Endodermal cell (in vitro differentiated cells): ENCODE measurements around the gene HID1. TPM values are rescaled to one million over a fixed set of nuclear protein-coding genes. Genes with fewer than 3 reads are reported as not detected.

Experiments used
- DNase-seq: peaks from one replicate; pipeline ENCODE4 v3.0.0-alpha.2; 2017
- H3K27ac ChIP-seq: 2 replicates; pipeline ENCODE4 v1.5.1; 2013; ENCODE audit warnings: mild to moderate bottlenecking, low read depth, low read length, moderate library complexity
- H3K27me3 ChIP-seq: 2 replicates; pipeline ENCODE4 v1.6.1; 2013; ENCODE audit warnings: mild to moderate bottlenecking, low read length, moderate library complexity; ENCODE audit not compliant: insufficient read depth, control insufficient read depth, poor library complexity, severe bottlenecking
- H3K36me3 ChIP-seq: 2 replicates; pipeline ENCODE4 v1.7.0; 2013; ENCODE audit warnings: mild to moderate bottlenecking, low read length, moderate library complexity; ENCODE audit not compliant: control insufficient read depth, insufficient read depth
- H3K4me1 ChIP-seq: one replicate; pipeline ENCODE4 v1.7.0; 2013; ENCODE audit warnings: low read length; ENCODE audit not compliant: control insufficient read depth, insufficient read depth
- H3K4me3 ChIP-seq: 2 replicates; pipeline ENCODE4 v1.5.1; 2013; ENCODE audit warnings: mild to moderate bottlenecking, low read length, moderate library complexity
- H3K9ac ChIP-seq: 2 replicates; pipeline ENCODE4 v1.6.1; 2013; ENCODE audit warnings: mild to moderate bottlenecking, low read length, moderate library complexity; ENCODE audit not compliant: poor library complexity, severe bottlenecking; ENCODE audit errors: extremely low read depth
- H3K9me3 ChIP-seq: 2 replicates; pipeline ENCODE4 v1.6.1; 2013; ENCODE audit warnings: mild to moderate bottlenecking, low read length, moderate library complexity; ENCODE audit not compliant: control insufficient read depth
- H3K27ac Mint-ChIP-seq: 2 replicates; pipeline ENCODE4 v1.8.0; 2020; ENCODE audit warnings: mixed read lengths
- H3K27me3 Mint-ChIP-seq: 2 replicates; pipeline ENCODE4 v1.8.0; 2021; ENCODE audit warnings: mild to moderate bottlenecking, mixed read lengths; ENCODE audit not compliant: insufficient read depth
- H3K36me3 Mint-ChIP-seq: 2 replicates; pipeline ENCODE4 v1.8.0; 2020; ENCODE audit warnings: low read depth, mixed read lengths
- H3K4me1 Mint-ChIP-seq: 2 replicates; pipeline ENCODE4 v1.8.0; 2020; ENCODE audit warnings: mixed read lengths
- H3K4me3 Mint-ChIP-seq: 2 replicates; pipeline ENCODE4 v1.8.0; 2020; ENCODE audit warnings: mild to moderate bottlenecking, moderate library complexity, mixed read lengths
- H3K9me3 Mint-ChIP-seq: 2 replicates; pipeline ENCODE4 v1.8.0; 2020; ENCODE audit warnings: mild to moderate bottlenecking, mixed read lengths
- WGBS, 2 experiments: methylation state at CpG; one replicate each; pipeline versions ENCODE4 v1.1.5 to v1.1.7; 2013; ENCODE audit warnings: missing lambda C conversion rate in 2 of 2, mixed read lengths in 1 of 2; ENCODE audit not compliant: insufficient coverage in 1 of 2, insufficient read length in 1 of 2; 5-methylcytosine and 5-hydroxymethylcytosine counted together
- total RNA-seq, 2 donors: library from RNA; stranded (reverse); fragmentation: NEBNext Ultra II Directional in 1 of 2; extraction: Animal tissue kit (Norgen Biotek cat#: 25700) in 1 of 2; gene quantifications; 2 replicates in 1 of 2; 3 replicates in 1 of 2; pipeline ENCODE4 v1.2.1, GENCODE V29; 2021
- TF ChIP-seq, protein P1 (sequence below): fragments of 200-600 bp; sonication (generic); conservative IDR thresholded peaks from 2 replicates; pipeline ENCODE4 v1.5.0; 2021; ENCODE audit warnings: antibody characterized with exemption, mild to moderate bottlenecking

Gene HID1
- total RNA-seq, 2 donors from 2014 or later, result 7.6 to 11.4 TPM

DNA sequence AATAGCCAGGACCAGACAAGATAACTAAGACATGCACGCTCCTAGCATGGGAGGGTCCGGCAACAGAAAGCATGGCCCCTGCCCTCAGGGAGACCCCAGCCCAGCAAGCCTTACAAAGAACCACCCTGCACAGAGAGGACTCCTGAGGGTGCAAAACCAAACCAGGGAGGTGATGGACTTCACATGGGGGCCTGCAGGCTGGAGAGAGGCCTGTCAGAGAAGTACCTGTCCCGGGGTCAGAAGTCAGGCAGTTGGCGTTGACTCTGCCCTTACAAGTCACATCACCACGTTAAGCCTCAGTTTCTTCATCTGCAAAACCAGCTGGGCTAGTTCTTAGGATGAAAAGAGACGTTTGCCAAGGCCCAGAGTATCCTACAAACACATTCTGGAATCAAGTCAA is 43.8 kb downstream of the HID1 start:
- H3K4me3 ChIP-seq, result no peak overlapping the region
- peaks cover 84% of the 10 kb centered on the region for H3K27me3 ChIP-seq
- Mint-ChIP-seq H3K9me3 (no peaks in the 10 kb centered on the region), H3K4me3 (no peak overlapping the region), H3K4me1 (peaks cover 3% of the 10 kb centered on the region), H3K27me3 (peaks cover 88% of the 10 kb centered on the region), H3K27ac (no peak overlapping the region), H3K36me3 (no peaks in the 10 kb centered on the region)
- H3K27ac ChIP-seq, result no peak overlapping the region
- no peaks in the 10 kb centered on the region for H3K9me3 ChIP-seq
- H3K4me1 ChIP-seq, result no peaks in the 10 kb centered on the region
- no peaks in the 10 kb centered on the region for H3K36me3 ChIP-seq
- TF ChIP-seq, protein P1, sequence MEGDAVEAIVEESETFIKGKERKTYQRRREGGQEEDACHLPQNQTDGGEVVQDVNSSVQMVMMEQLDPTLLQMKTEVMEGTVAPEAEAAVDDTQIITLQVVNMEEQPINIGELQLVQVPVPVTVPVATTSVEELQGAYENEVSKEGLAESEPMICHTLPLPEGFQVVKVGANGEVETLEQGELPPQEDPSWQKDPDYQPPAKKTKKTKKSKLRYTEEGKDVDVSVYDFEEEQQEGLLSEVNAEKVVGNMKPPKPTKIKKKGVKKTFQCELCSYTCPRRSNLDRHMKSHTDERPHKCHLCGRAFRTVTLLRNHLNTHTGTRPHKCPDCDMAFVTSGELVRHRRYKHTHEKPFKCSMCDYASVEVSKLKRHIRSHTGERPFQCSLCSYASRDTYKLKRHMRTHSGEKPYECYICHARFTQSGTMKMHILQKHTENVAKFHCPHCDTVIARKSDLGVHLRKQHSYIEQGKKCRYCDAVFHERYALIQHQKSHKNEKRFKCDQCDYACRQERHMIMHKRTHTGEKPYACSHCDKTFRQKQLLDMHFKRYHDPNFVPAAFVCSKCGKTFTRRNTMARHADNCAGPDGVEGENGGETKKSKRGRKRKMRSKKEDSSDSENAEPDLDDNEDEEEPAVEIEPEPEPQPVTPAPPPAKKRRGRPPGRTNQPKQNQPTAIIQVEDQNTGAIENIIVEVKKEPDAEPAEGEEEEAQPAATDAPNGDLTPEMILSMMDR, result no peak
- 83 to 85% methylated on average over 6 of the region's 6 CpGs for WGBS, 2 experiments
- no peak overlapping the region for H3K9ac ChIP-seq
- no peak for DNase-seq

DNA sequence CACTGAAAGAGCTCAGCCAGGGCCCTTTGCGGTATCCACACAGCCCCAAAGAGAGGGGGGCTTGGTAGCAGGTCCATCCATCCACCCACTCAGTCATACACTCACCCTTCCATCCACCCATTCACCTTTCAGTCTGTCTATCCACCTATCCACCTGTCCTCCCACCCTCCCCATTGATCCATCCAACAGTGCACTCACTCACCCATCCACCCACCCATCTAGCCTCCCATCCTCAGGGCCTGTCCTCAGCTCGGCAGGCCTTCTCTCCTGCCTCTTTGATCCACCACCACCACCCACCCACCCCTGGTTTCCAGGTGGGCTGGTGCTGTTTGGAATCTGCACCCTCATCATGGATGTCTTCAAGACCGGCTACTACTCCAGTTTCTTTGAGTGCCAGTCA is 47.3 kb downstream of the HID1 start:
- H3K9me3 Mint-ChIP-seq, result no peaks in the 10 kb centered on the region
- Histone ChIP-seq H3K36me3 (no peaks in the 10 kb centered on the region), H3K27ac (no peak overlapping the region), H3K27me3 (peaks cover 78% of the 10 kb centered on the region), H3K9me3 (no peaks in the 10 kb centered on the region), H3K4me3 (no peak overlapping the region), H3K4me1 (no peaks in the 10 kb centered on the region), H3K9ac (no peak overlapping the region)
- TF ChIP-seq, protein P1, result no peak
- H3K4me1 Mint-ChIP-seq, result peaks cover 2% of the 10 kb centered on the region
- WGBS, 2 experiments, result 91 to 93% methylated on average over 2 to 3 of the region's 3 CpGs
- H3K27ac Mint-ChIP-seq, result no peak overlapping the region
- DNase-seq, result no peak
- H3K36me3 Mint-ChIP-seq, result no peaks in the 10 kb centered on the region
- peaks cover 89% of the 10 kb centered on the region for H3K27me3 Mint-ChIP-seq
- H3K4me3 Mint-ChIP-seq, result no peak overlapping the region

DNA sequence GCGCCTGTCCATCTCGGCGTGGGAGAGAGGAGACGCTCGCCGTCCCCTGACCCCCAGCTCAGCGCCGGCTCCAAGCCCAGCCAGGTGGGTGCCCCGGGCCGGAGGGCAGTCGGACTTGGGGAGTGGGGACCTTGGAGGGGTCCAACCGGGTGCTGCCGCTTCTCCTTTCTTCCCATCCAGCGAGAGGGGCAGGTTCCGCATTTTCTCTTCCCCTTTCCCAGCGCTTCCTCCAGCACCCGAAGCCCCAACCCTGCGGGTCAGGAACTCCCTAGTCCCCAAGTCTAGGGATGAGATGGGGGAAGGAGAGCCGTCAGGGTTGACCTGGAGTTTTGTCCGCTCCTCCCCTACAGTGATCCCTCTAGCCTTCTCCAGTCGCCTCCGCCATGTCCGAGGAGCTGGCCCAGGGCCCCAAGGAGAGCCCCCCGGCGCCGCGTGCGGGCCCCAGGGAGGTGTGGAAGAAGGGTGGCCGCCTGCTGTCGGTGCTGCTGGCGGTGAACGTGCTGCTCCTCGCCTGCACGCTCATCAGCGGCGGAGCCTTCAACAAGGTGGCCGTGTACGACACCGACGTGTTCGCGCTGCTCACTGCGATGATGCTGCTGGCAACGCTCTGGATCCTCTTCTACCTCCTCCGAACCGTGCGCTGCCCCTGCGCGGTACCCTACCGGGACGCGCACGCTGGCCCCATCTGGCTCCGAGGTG is 48.2 kb downstream of the HID1 start, which contains the start of gene OTOP2:
TSS of gene OTOP2 (plus strand) at position 24 of the 699 bp plus-strand sequence. CDS start at position 384, 360 bp downstream.
- DNase-seq, result peak; percentile 72
- H3K27ac ChIP-seq, result no peak within 1 kb of the TSS
- H3K4me1 ChIP-seq, result no peaks in the 10 kb centered on the region
- TF ChIP-seq, protein P1, result no peak
- no peaks in the 10 kb centered on the region for H3K36me3 ChIP-seq
- Mint-ChIP-seq H3K9me3 (no peaks in the 10 kb centered on the region), H3K4me3 (peak within 1 kb of the TSS; percentile 42), H3K27me3 (peaks cover 86% of the 10 kb centered on the region), H3K36me3 (no peaks in the 10 kb centered on the region), H3K27ac (no peak within 1 kb of the TSS), H3K4me1 (peaks cover 2% of the 10 kb centered on the region)
- H3K9ac ChIP-seq, result no peak within 1 kb of the TSS
- no peak within 1 kb of the TSS for H3K4me3 ChIP-seq
- H3K9me3 ChIP-seq, result no peaks in the 10 kb centered on the region
- WGBS, 2 experiments, result 5 to 8% methylated on average over 20 to 54 of the region's 54 CpGs
- H3K27me3 ChIP-seq, result peaks cover 78% of the 10 kb centered on the region
